Measurements from ENCODE around the gene EPS15. TPM values are rescaled to one million over a fixed set of nuclear protein-coding genes. Genes with fewer than 3 reads are reported as not detected.
A peak's percentile ranks its signal among the peaks of the same experiment; 100 is the strongest.
"Not testable (repeated sequence)": the region's sequence is repeated elsewhere in the genome, so short reads cannot be mapped to it uniquely, and the experiment has no call there.

The EPS15 gene
- polyA plus RNA-seq, 3 donors from 2014 or later = 28.9 to 49.4 (median 34.9) TPM

GRCh38 chr1:51494138-51494830 lies 24.8 kb downstream of the EPS15 start:
- Mint-ChIP-seq H3K27ac (peak overlapping the region; percentile 2 to 54 (median 7)), H3K4me3 (no peak overlapping the region), H3K9me3 (no peaks in the 10 kb centered on the region), H3K36me3 (peaks cover 0 to 6% (median 5%) of the 10 kb centered on the region in 3 donors), H3K27me3 (ENCODE audit: low read depth in 3 of 3) (peaks cover 0 to 2% (median 0%) of the 10 kb centered on the region in 3 donors), H3K4me1 (peaks cover 60 to 69% of the 10 kb centered on the region in 2 donors)
- no peak for DNase-seq

GRCh38 chr1:51491166-51491981 lies 27.7 kb downstream of the EPS15 start:
- no peaks in the 10 kb centered on the region for H3K36me3 Mint-ChIP-seq
- peak overlapping the region; percentile 65 to 83 (median 72) for H3K27ac Mint-ChIP-seq
- no peaks in the 10 kb centered on the region for H3K9me3 Mint-ChIP-seq
- peaks cover 57 to 67% of the 10 kb centered on the region in 2 donors for H3K4me1 Mint-ChIP-seq
- peak overlapping the region; percentile 14 to 53 (median 32) for H3K4me3 Mint-ChIP-seq
- no peak for DNase-seq
- H3K27me3 Mint-ChIP-seq (ENCODE audit: low read depth in 3 of 3) = peaks cover 0 to 4% (median 4%) of the 10 kb centered on the region in 3 donors

GRCh38 chr1:51489472-51489871 lies 29.6 kb downstream of the EPS15 start:
- H3K36me3 Mint-ChIP-seq = no peaks in the 10 kb centered on the region
- peaks cover 0 to 4% (median 4%) of the 10 kb centered on the region in 3 donors for H3K27me3 Mint-ChIP-seq (ENCODE audit: low read depth in 3 of 3)
- H3K4me3 Mint-ChIP-seq = no peak overlapping the region
- peak overlapping the region in 3 of 6 donors; percentile 11 to 54 (median 43) for H3K27ac Mint-ChIP-seq
- no peak for DNase-seq
- no peaks in the 10 kb centered on the region for H3K9me3 Mint-ChIP-seq
- peaks cover 51 to 64% of the 10 kb centered on the region in 2 donors for H3K4me1 Mint-ChIP-seq

- no peak for DNase-seq
- Mint-ChIP-seq H3K27ac (peak overlapping the region in 4 of 6 donors; percentile 2 to 84 (median 58)), H3K36me3 (no peaks in the 10 kb centered on the region), H3K4me3 (peak overlapping the region in 1 of 5 donors; percentile 0), H3K4me1 (peaks cover 45 to 65% of the 10 kb centered on the region in 2 donors), H3K9me3 (no peaks in the 10 kb centered on the region), H3K27me3 (ENCODE audit: low read depth in 3 of 3) (peaks cover 0 to 4% (median 4%) of the 10 kb centered on the region in 3 donors)
Observed at GRCh38 chr1:51488372-51489050, 30.6 kb downstream of the EPS15 start.

GRCh38 chr1:51487628-51488027 lies 31.4 kb downstream of the EPS15 start:
- Mint-ChIP-seq H3K4me1 (peaks cover 49 to 71% of the 10 kb centered on the region in 2 donors), H3K27me3 (ENCODE audit: low read depth in 3 of 3) (peaks cover 0 to 4% (median 4%) of the 10 kb centered on the region in 3 donors), H3K36me3 (no peaks in the 10 kb centered on the region), H3K9me3 (no peaks in the 10 kb centered on the region), H3K27ac (peak overlapping the region in 3 of 6 donors; percentile 46 to 66 (median 47)), H3K4me3 (no peak overlapping the region)
- DNase-seq = no peak

- Mint-ChIP-seq H3K36me3 (peaks cover 3 to 15% (median 6%) of the 10 kb centered on the region in 3 donors), H3K4me1 (peaks cover 30 to 66% of the 10 kb centered on the region in 2 donors), H3K4me3 (no peak overlapping the region)
Observed at GRCh38 chr1:51484591-51484990, 34.5 kb downstream of the EPS15 start.

GRCh38 chr1:51482881-51483280 lies 36.2 kb downstream of the EPS15 start:
- Mint-ChIP-seq H3K4me1 (peaks cover 32 to 64% of the 10 kb centered on the region in 2 donors), H3K9me3 (peaks cover 0 to 1% (median 0%) of the 10 kb centered on the region in 6 donors), H3K36me3 (peaks cover 13 to 25% (median 15%) of the 10 kb centered on the region in 3 donors), H3K4me3 (no peak overlapping the region), H3K27ac (no peak overlapping the region), H3K27me3 (ENCODE audit: low read depth in 3 of 3) (peaks cover 0 to 9% (median 0%) of the 10 kb centered on the region in 3 donors)
- no peak for DNase-seq

More at GRCh38 chr1:51484591-51484990, 34.5 kb downstream of the EPS15 start:
- no peaks in the 10 kb centered on the region for H3K9me3 Mint-ChIP-seq
- no peak overlapping the region for H3K27ac Mint-ChIP-seq
- no peak for DNase-seq
- H3K27me3 Mint-ChIP-seq (ENCODE audit: low read depth in 3 of 3) = peaks cover 0 to 9% (median 4%) of the 10 kb centered on the region in 3 donors

- H3K27me3 Mint-ChIP-seq (ENCODE audit: low read depth in 3 of 3); H3K4me3 Mint-ChIP-seq; H3K9me3 Mint-ChIP-seq; DNase-seq: not testable (repeated sequence)
- Mint-ChIP-seq H3K4me1 (peaks cover 42 to 49% of the 10 kb centered on the region in 2 donors), H3K36me3 (peaks cover 25 to 34% (median 27%) of the 10 kb centered on the region in 3 donors), H3K27ac (peak overlapping the region in 5 of 6 donors; percentile 20 to 77 (median 62))
Observed at GRCh38 chr1:51474832-51475620, 44.0 kb downstream of the EPS15 start.

- Mint-ChIP-seq H3K27me3 (ENCODE audit: low read depth in 3 of 3) (peaks cover 2 to 4% (median 3%) of the 10 kb centered on the region in 3 donors), H3K4me1 (peaks cover 33 to 43% of the 10 kb centered on the region in 2 donors), H3K36me3 (peaks cover 21 to 24% (median 23%) of the 10 kb centered on the region in 3 donors), H3K4me3 (no peak overlapping the region), H3K27ac (peak overlapping the region in 5 of 6 donors; percentile 43 to 68 (median 53)), H3K9me3 (peaks cover 0 to 1% (median 0%) of the 10 kb centered on the region in 6 donors)
- no peak for DNase-seq
Observed at GRCh38 chr1:51473331-51474115, 45.5 kb downstream of the EPS15 start.

GRCh38 chr1:51472359-51472758 lies 46.7 kb downstream of the EPS15 start:
- peaks cover 0 to 1% (median 0%) of the 10 kb centered on the region in 6 donors for H3K9me3 Mint-ChIP-seq
- no peak for DNase-seq
- H3K4me3 Mint-ChIP-seq = no peak overlapping the region
- peaks cover 2 to 4% (median 3%) of the 10 kb centered on the region in 3 donors for H3K27me3 Mint-ChIP-seq (ENCODE audit: low read depth in 3 of 3)
- H3K27ac Mint-ChIP-seq = peak overlapping the region in 3 of 6 donors; percentile 45 to 68 (median 59)
- H3K4me1 Mint-ChIP-seq = peaks cover 29 to 43% of the 10 kb centered on the region in 2 donors
- peaks cover 21 to 24% (median 24%) of the 10 kb centered on the region in 3 donors for H3K36me3 Mint-ChIP-seq

- Mint-ChIP-seq H3K4me3 (no peak overlapping the region), H3K27ac (peak overlapping the region in 1 of 6 donors; percentile 11), H3K36me3 (peaks cover 22 to 35% (median 25%) of the 10 kb centered on the region in 3 donors), H3K27me3 (ENCODE audit: low read depth in 3 of 3) (peaks cover 0 to 4% (median 0%) of the 10 kb centered on the region in 3 donors), H3K4me1 (peaks cover 22 to 37% of the 10 kb centered on the region in 2 donors), H3K9me3 (no peaks in the 10 kb centered on the region)
- no peak for DNase-seq
Observed at GRCh38 chr1:51469518-51469917, 49.5 kb downstream of the EPS15 start.

GRCh38 chr1:51464828-51465227 lies 54.2 kb downstream of the EPS15 start:
- H3K9me3 Mint-ChIP-seq = peaks cover 0 to 2% (median 0%) of the 10 kb centered on the region in 6 donors
- H3K36me3 Mint-ChIP-seq = peaks cover 15 to 36% (median 35%) of the 10 kb centered on the region in 3 donors
- H3K4me3 Mint-ChIP-seq = no peak overlapping the region
- H3K27me3 Mint-ChIP-seq (ENCODE audit: low read depth in 3 of 3) = no peaks in the 10 kb centered on the region
- H3K27ac Mint-ChIP-seq = peak overlapping the region in 3 of 6 donors; percentile 25 to 45 (median 28)
- DNase-seq = no peak
- H3K4me1 Mint-ChIP-seq = peaks cover 2 to 12% of the 10 kb centered on the region in 2 donors

Measured in immature natural killer cell (primary cell).